Measurements from ENCODE around the gene NEK11. TPM values are rescaled to one million over a fixed set of nuclear protein-coding genes. Genes with fewer than 3 reads are reported as not detected.

The NEK11 gene
- polyA plus RNA-seq, 1 of the 3 experiments (the other 2 are of a cell fraction), result 4.7 TPM

DNA sequence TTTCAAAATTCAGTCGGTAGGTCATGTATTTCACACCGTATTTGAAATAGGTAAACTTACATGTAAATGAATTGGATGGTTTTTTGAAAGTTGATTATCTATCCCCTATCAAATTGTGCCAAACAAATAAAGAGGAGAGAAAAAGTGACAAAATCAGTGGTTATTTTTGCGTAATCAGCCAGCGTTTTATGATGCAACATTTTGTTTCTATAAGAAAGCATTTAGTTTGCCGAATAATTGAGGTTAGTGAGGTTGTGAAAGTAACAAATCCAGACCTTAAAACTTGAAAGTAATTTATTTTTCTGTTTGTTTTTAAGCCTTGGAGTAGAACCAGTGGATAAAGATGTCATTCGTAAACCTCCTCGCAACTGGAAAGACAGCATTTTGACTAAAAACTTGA lies 29.4 kb upstream of the NEK11 start:
- no peaks in the 10 kb centered on the region for H4K20me1 ChIP-seq (ENCODE audit: insufficient read depth)
- H3K4me1 ChIP-seq (ENCODE audit: control insufficient read depth in 1 of 2, insufficient read depth in 2 of 2, low read depth in 1 of 2, low read length in 1 of 2), result peaks cover 0 to 9% of the 10 kb centered on the region in 2 experiments; a peak in 1 of 4 replicates
- H3K27me3 ChIP-seq (ENCODE audit: insufficient read depth), result no peaks in the 10 kb centered on the region
- no peak overlapping the region for H3K4me3 ChIP-seq (ENCODE audit: low read depth in 2 of 2, low read length in 1 of 2)
- no peak overlapping the region for H3K9ac ChIP-seq
- 94% methylated on average over 7 of the region's 7 CpGs for WGBS (ENCODE audit: low lambda C conversion rate)
- H3K9me3 ChIP-seq, result no peaks in the 10 kb centered on the region
- TF ChIP-seq, protein P1, sequence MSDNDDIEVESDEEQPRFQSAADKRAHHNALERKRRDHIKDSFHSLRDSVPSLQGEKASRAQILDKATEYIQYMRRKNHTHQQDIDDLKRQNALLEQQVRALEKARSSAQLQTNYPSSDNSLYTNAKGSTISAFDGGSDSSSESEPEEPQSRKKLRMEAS (IDR thresholded peaks at IDR 0.05; ENCODE audit: low read depth), result no peak
- no peak for TF ChIP-seq ELF1 (IDR thresholded peaks at IDR 0.05)
- TF ChIP-seq, protein P2, sequence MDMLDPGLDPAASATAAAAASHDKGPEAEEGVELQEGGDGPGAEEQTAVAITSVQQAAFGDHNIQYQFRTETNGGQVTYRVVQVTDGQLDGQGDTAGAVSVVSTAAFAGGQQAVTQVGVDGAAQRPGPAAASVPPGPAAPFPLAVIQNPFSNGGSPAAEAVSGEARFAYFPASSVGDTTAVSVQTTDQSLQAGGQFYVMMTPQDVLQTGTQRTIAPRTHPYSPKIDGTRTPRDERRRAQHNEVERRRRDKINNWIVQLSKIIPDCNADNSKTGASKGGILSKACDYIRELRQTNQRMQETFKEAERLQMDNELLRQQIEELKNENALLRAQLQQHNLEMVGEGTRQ (IDR thresholded peaks at IDR 0.05; ENCODE audit: borderline replicate concordance, low read depth, low read length), result no peak
- TF ChIP-seq TCF12 (IDR thresholded peaks at IDR 0.05), result no peak
- no peak for TF ChIP-seq SMC3 (IDR thresholded peaks at IDR 0.05; ENCODE audit: low read depth, low read length)
- TF ChIP-seq GATA2 (CRISPR knock-in tag; IDR thresholded peaks at IDR 0.05), result no peak
- TF ChIP-seq MXI1 (IDR thresholded peaks at IDR 0.05; ENCODE audit: low read depth, low read length), result no peak
- no peak for TF ChIP-seq CHD2 (IDR thresholded peaks at IDR 0.05; ENCODE audit: low read length, partially characterized antibody)
- TF ChIP-seq POLR2AphosphoS5 (IDR thresholded peaks at IDR 0.05; ENCODE audit: low read depth, low read length), result no peak
- TF ChIP-seq, protein P3, sequence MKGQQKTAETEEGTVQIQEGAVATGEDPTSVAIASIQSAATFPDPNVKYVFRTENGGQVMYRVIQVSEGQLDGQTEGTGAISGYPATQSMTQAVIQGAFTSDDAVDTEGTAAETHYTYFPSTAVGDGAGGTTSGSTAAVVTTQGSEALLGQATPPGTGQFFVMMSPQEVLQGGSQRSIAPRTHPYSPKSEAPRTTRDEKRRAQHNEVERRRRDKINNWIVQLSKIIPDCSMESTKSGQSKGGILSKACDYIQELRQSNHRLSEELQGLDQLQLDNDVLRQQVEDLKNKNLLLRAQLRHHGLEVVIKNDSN (IDR thresholded peaks at IDR 0.05; ENCODE audit: borderline replicate concordance, low read depth), result no peak
- TF ChIP-seq TAF1 (IDR thresholded peaks at IDR 0.05; ENCODE audit: borderline replicate concordance, low read depth, low read length), result no peak
- TF ChIP-seq, protein P4, sequence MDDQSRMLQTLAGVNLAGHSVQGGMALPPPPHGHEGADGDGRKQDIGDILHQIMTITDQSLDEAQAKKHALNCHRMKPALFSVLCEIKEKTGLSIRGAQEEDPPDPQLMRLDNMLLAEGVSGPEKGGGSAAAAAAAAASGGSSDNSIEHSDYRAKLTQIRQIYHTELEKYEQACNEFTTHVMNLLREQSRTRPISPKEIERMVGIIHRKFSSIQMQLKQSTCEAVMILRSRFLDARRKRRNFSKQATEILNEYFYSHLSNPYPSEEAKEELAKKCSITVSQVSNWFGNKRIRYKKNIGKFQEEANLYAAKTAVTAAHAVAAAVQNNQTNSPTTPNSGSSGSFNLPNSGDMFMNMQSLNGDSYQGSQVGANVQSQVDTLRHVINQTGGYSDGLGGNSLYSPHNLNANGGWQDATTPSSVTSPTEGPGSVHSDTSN (IDR thresholded peaks at IDR 0.05), result no peak
- TF ChIP-seq FOXJ3 (CRISPR knock-in tag; IDR thresholded peaks at IDR 0.05), result no peak
- no peak for TF ChIP-seq FOSL2 (IDR thresholded peaks at IDR 0.05; ENCODE audit: borderline replicate concordance, low read depth)
- no peak for TF ChIP-seq FOXM1 (IDR thresholded peaks at IDR 0.05; ENCODE audit: low read depth)
- no peak for TF ChIP-seq TEAD4 (IDR thresholded peaks at IDR 0.05; ENCODE audit: borderline replicate concordance, insufficient read depth)
- H3K79me2 ChIP-seq (ENCODE audit: insufficient read depth), result no peaks in the 10 kb centered on the region
- H3K4me2 ChIP-seq, result no peak overlapping the region
- H3F3A ChIP-seq (replicated peaks; ENCODE audit: insufficient read depth), result no peaks in the 10 kb centered on the region
- CTCF ChIA-PET, result interaction anchor here (1.3 kb wide), 1 partner anchor 17 kb away, joined by 3 read pairs; no protein-coding TSS in a partner anchor
- H3K9me2 ChIP-seq, result no peaks in the 10 kb centered on the region
- peaks cover 47 to 63% of the 10 kb centered on the region in 2 experiments for H3K36me3 ChIP-seq (replicated peaks in 1 of 2; ENCODE audit: control insufficient read depth in 1 of 2, insufficient read depth in 2 of 2, low read length in 1 of 2)
- no peak overlapping the region for H2AFZ ChIP-seq (ENCODE audit: low read depth)
- DNase-seq, result no peak
- POLR2A ChIA-PET, result no interaction called here
- H3K27ac ChIP-seq (ENCODE audit: low read depth in 2 of 2, low read length in 1 of 2), result no peak overlapping the region

DNA sequence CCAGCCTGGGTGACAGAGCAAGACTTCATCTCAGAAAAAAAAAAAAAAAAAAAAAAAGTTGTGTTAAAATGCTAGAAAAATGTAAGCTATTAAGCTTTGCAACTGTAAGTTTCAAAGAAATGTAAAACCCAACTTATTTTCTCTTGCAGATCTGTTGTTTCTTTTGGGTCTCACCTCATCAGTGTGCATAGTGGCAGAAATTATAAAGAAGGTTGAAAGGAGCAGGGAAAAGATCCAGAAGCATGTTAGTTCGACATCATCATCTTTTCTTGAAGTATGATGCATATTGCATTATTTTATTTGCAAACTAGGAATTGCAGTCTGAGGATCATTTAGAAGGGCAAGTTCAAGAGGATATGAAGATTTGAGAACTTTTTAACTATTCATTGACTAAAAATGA lies 25.6 kb upstream of the NEK11 start:
- Histone ChIP-seq H3K9ac (no peak overlapping the region), H3K9me3 (no peaks in the 10 kb centered on the region), H3K4me2 (no peak overlapping the region), H3K79me2 (ENCODE audit: insufficient read depth) (no peaks in the 10 kb centered on the region), H3K36me3 (replicated peaks in 1 of 2; ENCODE audit: control insufficient read depth in 1 of 2, insufficient read depth in 2 of 2, low read length in 1 of 2) (peaks cover 49 to 53% of the 10 kb centered on the region in 2 experiments), H3K4me1 (ENCODE audit: control insufficient read depth in 1 of 2, insufficient read depth in 2 of 2, low read depth in 1 of 2, low read length in 1 of 2) (peaks cover 0 to 9% of the 10 kb centered on the region in 2 experiments; a peak in 1 of 4 replicates), H4K20me1 (ENCODE audit: insufficient read depth) (no peaks in the 10 kb centered on the region), H3K27me3 (ENCODE audit: insufficient read depth) (no peaks in the 10 kb centered on the region), H2AFZ (ENCODE audit: low read depth) (no peak overlapping the region), H3K4me3 (ENCODE audit: low read depth in 2 of 2, low read length in 1 of 2) (no peak overlapping the region), H3K9me2 (no peaks in the 10 kb centered on the region), H3F3A (replicated peaks; ENCODE audit: insufficient read depth) (no peaks in the 10 kb centered on the region), H3K27ac (ENCODE audit: low read depth in 2 of 2, low read length in 1 of 2) (peak overlapping the region in 1 of 2 experiments; percentile 26; a peak in 1 of 4 replicates)
- 96% methylated on average over 1 of the region's 1 CpG for WGBS (ENCODE audit: low lambda C conversion rate)
- ChIA-PET POLR2A (no interaction called here), CTCF (interaction anchor here (1.4 kb wide), 1 partner anchor 108 kb away, joined by 4 read pairs; the partner anchor contains the start of gene ATP2C1)
- no peak for DNase-seq
- TF ChIP-seq, protein P2 (IDR thresholded peaks at IDR 0.05; ENCODE audit: borderline replicate concordance, low read depth, low read length), result no peak
- TF ChIP-seq MEF2A (IDR thresholded peaks at IDR 0.05; ENCODE audit: borderline replicate concordance, low read depth) (no peak), TAF1 (IDR thresholded peaks at IDR 0.05; ENCODE audit: borderline replicate concordance, low read depth, low read length) (no peak), CHD2 (IDR thresholded peaks at IDR 0.05; ENCODE audit: low read length, partially characterized antibody) (no peak), NFIC (IDR thresholded peaks at IDR 0.05; ENCODE audit: borderline replicate concordance) (no peak), GABPA (IDR thresholded peaks at IDR 0.05; ENCODE audit: low read depth) (no peak), SMC3 (IDR thresholded peaks at IDR 0.05; ENCODE audit: low read depth, low read length) (no peak), YY1 (IDR thresholded peaks at IDR 0.05; ENCODE audit: low read depth) (no peak), TCF12 (IDR thresholded peaks at IDR 0.05) (no peak)
- TF ChIP-seq, protein P5, sequence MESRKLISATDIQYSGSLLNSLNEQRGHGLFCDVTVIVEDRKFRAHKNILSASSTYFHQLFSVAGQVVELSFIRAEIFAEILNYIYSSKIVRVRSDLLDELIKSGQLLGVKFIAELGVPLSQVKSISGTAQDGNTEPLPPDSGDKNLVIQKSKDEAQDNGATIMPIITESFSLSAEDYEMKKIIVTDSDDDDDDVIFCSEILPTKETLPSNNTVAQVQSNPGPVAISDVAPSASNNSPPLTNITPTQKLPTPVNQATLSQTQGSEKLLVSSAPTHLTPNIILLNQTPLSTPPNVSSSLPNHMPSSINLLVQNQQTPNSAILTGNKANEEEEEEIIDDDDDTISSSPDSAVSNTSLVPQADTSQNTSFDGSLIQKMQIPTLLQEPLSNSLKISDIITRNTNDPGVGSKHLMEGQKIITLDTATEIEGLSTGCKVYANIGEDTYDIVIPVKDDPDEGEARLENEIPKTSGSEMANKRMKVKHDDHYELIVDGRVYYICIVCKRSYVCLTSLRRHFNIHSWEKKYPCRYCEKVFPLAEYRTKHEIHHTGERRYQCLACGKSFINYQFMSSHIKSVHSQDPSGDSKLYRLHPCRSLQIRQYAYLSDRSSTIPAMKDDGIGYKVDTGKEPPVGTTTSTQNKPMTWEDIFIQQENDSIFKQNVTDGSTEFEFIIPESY (IDR thresholded peaks at IDR 0.05; ENCODE audit: borderline replicate concordance, low read depth), result no peak

All from SK-N-SH (cell line).